ENCODE results near the gene TM9SF4.

Gene TM9SF4

DNA sequence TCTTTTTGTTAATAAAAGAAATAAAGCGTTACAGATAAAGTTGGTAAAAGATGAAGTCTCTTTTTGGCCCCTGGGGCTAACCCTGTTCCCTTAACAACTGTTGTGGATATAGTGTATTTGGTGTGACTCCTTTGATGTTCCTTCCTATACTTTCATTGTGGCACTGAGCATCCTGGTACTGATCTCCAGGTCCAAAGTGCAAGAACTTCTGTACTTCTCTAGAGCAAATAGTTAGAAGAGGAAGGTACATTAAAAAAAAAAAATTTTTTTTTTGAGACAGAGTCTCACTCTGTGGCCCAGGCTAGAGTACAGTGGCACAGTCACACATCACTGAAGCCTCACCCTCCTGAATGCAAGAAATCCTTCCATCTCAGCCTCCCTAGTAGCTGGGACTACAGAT is 104.4 kb downstream of the TM9SF4 start:
- H3K4me1 ChIP-seq (ENCODE audit: control insufficient read depth, insufficient read depth, low read length, poor library complexity, severe bottlenecking) = no peaks in the 10 kb centered on the region
- H3K4me3 ChIP-seq (ENCODE audit: insufficient read depth, low read depth, low read length, poor library complexity, severe bottlenecking) = no peak overlapping the region
- no peak overlapping the region for H3K27ac ChIP-seq (ENCODE audit: insufficient read depth, low read length, poor library complexity, severe bottlenecking)
- H3K27me3 ChIP-seq (replicated peaks; ENCODE audit: control insufficient read depth, insufficient read depth, low read length, poor library complexity, severe bottlenecking) = no peaks in the 10 kb centered on the region
- peaks cover 35% of the 10 kb centered on the region for H3K36me3 ChIP-seq (ENCODE audit: control insufficient read depth, insufficient read depth, low read length)
- H3K9me3 ChIP-seq (ENCODE audit: control insufficient read depth, low read length) = no peaks in the 10 kb centered on the region
- DNase-seq = no peak

DNA sequence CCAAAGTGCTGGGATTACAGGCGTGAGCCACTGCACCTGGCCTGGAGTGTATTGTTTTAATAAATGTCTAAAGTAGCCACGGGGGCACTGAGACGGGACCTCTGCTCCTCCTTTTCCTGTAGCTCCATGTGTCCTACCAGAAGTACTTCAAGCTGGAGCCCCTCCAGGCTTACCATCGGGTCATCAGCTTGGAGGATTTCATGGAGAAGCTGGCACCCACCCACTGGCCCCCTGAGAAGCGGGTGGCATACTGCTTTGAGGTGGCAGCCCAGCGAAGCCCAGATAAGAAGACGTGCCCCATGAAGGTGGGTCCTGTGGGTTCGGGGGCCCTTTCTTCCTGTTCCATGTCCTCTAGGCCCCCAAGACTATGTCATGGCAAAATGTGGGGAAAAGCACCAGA is 105.6 kb downstream of the TM9SF4 start:
- H3K27ac ChIP-seq (ENCODE audit: insufficient read depth, low read length, poor library complexity, severe bottlenecking) = no peak overlapping the region
- no peak overlapping the region for H3K4me3 ChIP-seq (ENCODE audit: insufficient read depth, low read depth, low read length, poor library complexity, severe bottlenecking)
- H3K4me1 ChIP-seq (ENCODE audit: control insufficient read depth, insufficient read depth, low read length, poor library complexity, severe bottlenecking) = no peaks in the 10 kb centered on the region
- H3K9me3 ChIP-seq (ENCODE audit: control insufficient read depth, low read length) = no peaks in the 10 kb centered on the region
- H3K27me3 ChIP-seq (replicated peaks; ENCODE audit: control insufficient read depth, insufficient read depth, low read length, poor library complexity, severe bottlenecking) = no peaks in the 10 kb centered on the region
- H3K36me3 ChIP-seq (ENCODE audit: control insufficient read depth, insufficient read depth, low read length) = peaks cover 37% of the 10 kb centered on the region
- DNase-seq = no peak

- Histone ChIP-seq H3K36me3 (ENCODE audit: control insufficient read depth, insufficient read depth, low read length) (peaks cover 33% of the 10 kb centered on the region), H3K4me1 (ENCODE audit: control insufficient read depth, insufficient read depth, low read length, poor library complexity, severe bottlenecking) (no peaks in the 10 kb centered on the region), H3K27me3 (replicated peaks; ENCODE audit: control insufficient read depth, insufficient read depth, low read length, poor library complexity, severe bottlenecking) (no peaks in the 10 kb centered on the region), H3K9me3 (ENCODE audit: control insufficient read depth, low read length) (no peaks in the 10 kb centered on the region), H3K27ac (ENCODE audit: insufficient read depth, low read length, poor library complexity, severe bottlenecking) (no peak overlapping the region), H3K4me3 (ENCODE audit: insufficient read depth, low read depth, low read length, poor library complexity, severe bottlenecking) (no peak overlapping the region)
- no peak for DNase-seq
These were observed 106.2 kb downstream of the TM9SF4 start for GRCh38 chr20:32215729-32216128.

- Histone ChIP-seq H3K4me1 (ENCODE audit: control insufficient read depth, insufficient read depth, low read length, poor library complexity, severe bottlenecking) (no peaks in the 10 kb centered on the region), H3K4me3 (ENCODE audit: insufficient read depth, low read depth, low read length, poor library complexity, severe bottlenecking) (no peak overlapping the region), H3K27me3 (replicated peaks; ENCODE audit: control insufficient read depth, insufficient read depth, low read length, poor library complexity, severe bottlenecking) (no peaks in the 10 kb centered on the region), H3K27ac (ENCODE audit: insufficient read depth, low read length, poor library complexity, severe bottlenecking) (no peak overlapping the region), H3K36me3 (ENCODE audit: control insufficient read depth, insufficient read depth, low read length) (peaks cover 39% of the 10 kb centered on the region), H3K9me3 (ENCODE audit: control insufficient read depth, low read length) (no peaks in the 10 kb centered on the region)
- no peak for DNase-seq
These were observed 106.9 kb downstream of the TM9SF4 start for GRCh38 chr20:32216179-32217142.
